Measurements from ENCODE around the gene TCOF1.

TCOF1 gene

GRCh38 chr5:150368526-150368925 is 11.0 kb downstream of the TCOF1 start:
- H2AFZ ChIP-seq (ENCODE audit: low read depth, low read length, severe bottlenecking), result no peak overlapping the region
- no peaks in the 10 kb centered on the region for H3K27me3 ChIP-seq (ENCODE audit: low read length)
- H3K79me2 ChIP-seq (ENCODE audit: insufficient read depth, low read length), result no peaks in the 10 kb centered on the region
- H3K4me2 ChIP-seq (ENCODE audit: low read depth, low read length, poor library complexity, severe bottlenecking), result no peak overlapping the region
- H3K27ac ChIP-seq (ENCODE audit: low read depth, low read length), result no peak overlapping the region
- no peaks in the 10 kb centered on the region for H3F3A ChIP-seq (ENCODE audit: insufficient read depth)
- H3K9me2 ChIP-seq (replicated peaks; ENCODE audit: insufficient read depth, low read length), result no peaks in the 10 kb centered on the region
- H3K9me3 ChIP-seq (ENCODE audit: insufficient read depth, low read length), result no peaks in the 10 kb centered on the region
- no peak overlapping the region for H3K4me3 ChIP-seq (ENCODE audit: insufficient read depth, low read length, poor library complexity, severe bottlenecking)
- no peak overlapping the region for H3K9ac ChIP-seq (ENCODE audit: low read length)
- TF ChIP-seq, protein P1, sequence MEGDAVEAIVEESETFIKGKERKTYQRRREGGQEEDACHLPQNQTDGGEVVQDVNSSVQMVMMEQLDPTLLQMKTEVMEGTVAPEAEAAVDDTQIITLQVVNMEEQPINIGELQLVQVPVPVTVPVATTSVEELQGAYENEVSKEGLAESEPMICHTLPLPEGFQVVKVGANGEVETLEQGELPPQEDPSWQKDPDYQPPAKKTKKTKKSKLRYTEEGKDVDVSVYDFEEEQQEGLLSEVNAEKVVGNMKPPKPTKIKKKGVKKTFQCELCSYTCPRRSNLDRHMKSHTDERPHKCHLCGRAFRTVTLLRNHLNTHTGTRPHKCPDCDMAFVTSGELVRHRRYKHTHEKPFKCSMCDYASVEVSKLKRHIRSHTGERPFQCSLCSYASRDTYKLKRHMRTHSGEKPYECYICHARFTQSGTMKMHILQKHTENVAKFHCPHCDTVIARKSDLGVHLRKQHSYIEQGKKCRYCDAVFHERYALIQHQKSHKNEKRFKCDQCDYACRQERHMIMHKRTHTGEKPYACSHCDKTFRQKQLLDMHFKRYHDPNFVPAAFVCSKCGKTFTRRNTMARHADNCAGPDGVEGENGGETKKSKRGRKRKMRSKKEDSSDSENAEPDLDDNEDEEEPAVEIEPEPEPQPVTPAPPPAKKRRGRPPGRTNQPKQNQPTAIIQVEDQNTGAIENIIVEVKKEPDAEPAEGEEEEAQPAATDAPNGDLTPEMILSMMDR (IDR thresholded peaks at IDR 0.05; ENCODE audit: insufficient read depth, low read length, poor library complexity, severe bottlenecking), result no peak
- TF ChIP-seq EZH2phosphoT487 (conservative IDR thresholded peaks at IDR 0.05; ENCODE audit: low read length), result no peak
- no peaks in the 10 kb centered on the region for H4K20me1 ChIP-seq (ENCODE audit: low read depth, low read length)
- H3K36me3 ChIP-seq (ENCODE audit: low read length), result peaks cover 17% of the 10 kb centered on the region; the same call in 1 of the 2 replicates

DNA sequence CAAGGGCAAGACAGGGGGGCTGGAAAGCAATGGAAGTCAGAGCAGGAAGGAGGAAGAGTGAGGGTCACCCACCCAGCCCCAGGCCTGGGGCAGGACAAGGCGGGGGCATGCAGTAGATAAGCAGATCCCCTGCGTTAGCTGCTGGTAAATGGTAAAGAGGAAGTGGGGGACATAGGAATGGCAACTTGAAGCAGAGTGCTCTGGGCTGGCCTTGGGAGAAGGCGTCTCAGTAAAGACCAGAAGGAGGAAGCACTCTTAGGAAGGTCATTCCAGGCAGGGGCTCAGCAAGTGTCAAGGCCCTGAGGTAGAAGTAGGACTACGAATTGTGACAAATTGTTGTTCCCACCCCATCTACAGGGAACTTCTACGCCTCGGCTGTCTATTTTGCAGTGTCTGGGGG is 15.1 kb downstream of the TCOF1 start:
- H3K4me2 ChIP-seq (ENCODE audit: low read depth, low read length, poor library complexity, severe bottlenecking), result no peak overlapping the region
- no peaks in the 10 kb centered on the region for H3K79me2 ChIP-seq (ENCODE audit: insufficient read depth, low read length)
- no peak overlapping the region for H3K9ac ChIP-seq (ENCODE audit: low read length)
- no peaks in the 10 kb centered on the region for H3K9me3 ChIP-seq (ENCODE audit: insufficient read depth, low read length)
- H3K27me3 ChIP-seq (ENCODE audit: low read length), result no peaks in the 10 kb centered on the region
- no peaks in the 10 kb centered on the region for H3K9me2 ChIP-seq (replicated peaks; ENCODE audit: insufficient read depth, low read length)
- no peaks in the 10 kb centered on the region for H4K20me1 ChIP-seq (ENCODE audit: low read depth, low read length)
- TF ChIP-seq, protein P1 (IDR thresholded peaks at IDR 0.05; ENCODE audit: insufficient read depth, low read length, poor library complexity, severe bottlenecking), result no peak
- TF ChIP-seq EZH2phosphoT487 (conservative IDR thresholded peaks at IDR 0.05; ENCODE audit: low read length), result no peak
- H3K27ac ChIP-seq (ENCODE audit: low read depth, low read length), result no peak overlapping the region
- no peak overlapping the region for H2AFZ ChIP-seq (ENCODE audit: low read depth, low read length, severe bottlenecking)
- peaks cover 8% of the 10 kb centered on the region; the same call in 1 of the 2 replicates for H3K36me3 ChIP-seq (ENCODE audit: low read length)
- no peak overlapping the region for H3K4me3 ChIP-seq (ENCODE audit: insufficient read depth, low read length, poor library complexity, severe bottlenecking)
- H3F3A ChIP-seq (ENCODE audit: insufficient read depth), result no peaks in the 10 kb centered on the region

DNA sequence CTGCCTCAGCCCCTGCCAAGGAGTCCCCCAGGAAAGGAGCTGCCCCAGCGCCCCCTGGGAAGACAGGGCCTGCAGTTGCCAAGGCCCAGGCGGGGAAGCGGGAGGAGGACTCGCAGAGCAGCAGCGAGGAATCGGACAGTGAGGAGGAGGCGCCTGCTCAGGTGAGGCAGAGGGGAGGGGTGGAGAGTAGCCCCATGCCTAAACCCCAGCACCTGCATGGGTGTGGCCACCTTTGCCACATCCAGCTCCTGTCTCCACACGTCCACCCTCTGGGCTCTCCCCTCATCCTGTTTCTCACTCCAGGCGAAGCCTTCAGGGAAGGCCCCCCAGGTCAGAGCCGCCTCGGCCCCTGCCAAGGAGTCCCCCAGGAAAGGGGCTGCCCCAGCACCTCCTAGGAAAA is 17.2 kb downstream of the TCOF1 start:
- Histone ChIP-seq H3K36me3 (ENCODE audit: low read length) (peaks cover 7% of the 10 kb centered on the region), H4K20me1 (ENCODE audit: low read depth, low read length) (no peaks in the 10 kb centered on the region), H3K9me2 (replicated peaks; ENCODE audit: insufficient read depth, low read length) (no peaks in the 10 kb centered on the region), H3K79me2 (ENCODE audit: insufficient read depth, low read length) (no peaks in the 10 kb centered on the region), H3K27ac (ENCODE audit: low read depth, low read length) (no peak overlapping the region), H2AFZ (ENCODE audit: low read depth, low read length, severe bottlenecking) (no peak overlapping the region), H3K4me2 (ENCODE audit: low read depth, low read length, poor library complexity, severe bottlenecking) (no peak overlapping the region), H3K27me3 (ENCODE audit: low read length) (no peaks in the 10 kb centered on the region), H3K9me3 (ENCODE audit: insufficient read depth, low read length) (no peaks in the 10 kb centered on the region), H3F3A (ENCODE audit: insufficient read depth) (no peaks in the 10 kb centered on the region), H3K4me3 (ENCODE audit: insufficient read depth, low read length, poor library complexity, severe bottlenecking) (no peak overlapping the region), H3K9ac (ENCODE audit: low read length) (no peak overlapping the region)
- TF ChIP-seq, protein P1 (IDR thresholded peaks at IDR 0.05; ENCODE audit: insufficient read depth, low read length, poor library complexity, severe bottlenecking), result no peak
- TF ChIP-seq EZH2phosphoT487 (conservative IDR thresholded peaks at IDR 0.05; ENCODE audit: low read length), result no peak

Measured in SU-DHL-6 (cell line).